SK-N-MC (cell line): Measurements from ENCODE around the gene FUNDC2.
"Not testable (repeated sequence)": the region's sequence is repeated elsewhere in the genome, so short reads cannot be mapped to it uniquely, and the experiment has no call there.

Experiments used
- DNase-seq: peaks from one replicate; pipeline ENCODE4 v3.0.0-alpha.2; 2011; ENCODE audit warnings: low read depth, low spot score
- H3K27ac ChIP-seq: fragments of 200-600 bp; sonication (generic); 2 replicates; pipeline ENCODE4 v1.5.1; 2016; ENCODE audit warnings: mixed run types
- H3K36me3 ChIP-seq: fragments of 200-600 bp; sonication (generic); 2 replicates; pipeline ENCODE4 v1.6.1; 2017; ENCODE audit warnings: antibody characterized with exemption, low read length, mixed read lengths; ENCODE audit not compliant: insufficient read depth
- H3K4me3 ChIP-seq: fragments of 200-600 bp; sonication (generic); 2 replicates; pipeline ENCODE4 v1.5.1; 2016
- H3K9ac ChIP-seq: fragments of 200-600 bp; sonication (generic); 2 replicates; pipeline ENCODE4 v1.8.0; 2017; ENCODE audit warnings: mixed run types, mixed read lengths; ENCODE audit not compliant: insufficient read length
- H3K9me3 ChIP-seq: fragments of 200-600 bp; sonication (generic); 2 replicates; pipeline ENCODE4 v1.6.1; 2017; ENCODE audit warnings: low read depth, mild to moderate bottlenecking, antibody characterized with exemption, low read length, moderate library complexity, mixed read lengths
- EZH2 ChIP-seq: fragments of 200-600 bp; sonication (generic); IDR thresholded peaks from one replicate; pipeline ENCODE4 v1.6.1; 2017; ENCODE audit warnings: antibody characterized with exemption
- FOXP2 ChIP-seq: optimal IDR thresholded peaks from 2 replicates; pipeline ENCODE3; 2011; ENCODE audit warnings: mild to moderate bottlenecking, moderate library complexity; ENCODE audit not compliant: insufficient read depth; ENCODE audit errors: extremely low read length, control extremely low read depth
- POLR2AphosphoS5 ChIP-seq: IDR thresholded peaks from 2 replicates; pipeline ENCODE4 v1.6.1; 2012; ENCODE audit warnings: mild to moderate bottlenecking, low read depth, low read length, borderline replicate concordance

FUNDC2 gene

GRCh38 chrX:154991039-154991438 lies 35.6 kb upstream of the FUNDC2 start:
- no peak for DNase-seq
- no peaks in the 10 kb centered on the region for H3K36me3 ChIP-seq
- TF ChIP-seq FOXP2 (no peak), POLR2AphosphoS5 (no peak), EZH2 (no peak)
- H3K27ac ChIP-seq, result no peak overlapping the region
- H3K9ac ChIP-seq, result no peak overlapping the region
- no peaks in the 10 kb centered on the region for H3K9me3 ChIP-seq
- no peak overlapping the region for H3K4me3 ChIP-seq

- no peak for DNase-seq
- TF ChIP-seq FOXP2 (no peak), EZH2 (no peak), POLR2AphosphoS5 (no peak)
- Histone ChIP-seq H3K4me3 (no peak overlapping the region), H3K36me3 (no peaks in the 10 kb centered on the region), H3K9ac (no peak overlapping the region), H3K27ac (no peak overlapping the region), H3K9me3 (no peaks in the 10 kb centered on the region)
These were observed 35.2 kb upstream of the FUNDC2 start for GRCh38 chrX:154991476-154991875.

GRCh38 chrX:154998204-154998880 lies 28.3 kb upstream of the FUNDC2 start:
- no peak overlapping the region for H3K9ac ChIP-seq
- DNase-seq, result no peak
- TF ChIP-seq FOXP2 (no peak), POLR2AphosphoS5 (no peak), EZH2 (no peak)
- no peaks in the 10 kb centered on the region for H3K9me3 ChIP-seq
- H3K36me3 ChIP-seq, result no peaks in the 10 kb centered on the region
- H3K4me3 ChIP-seq, result no peak overlapping the region
- H3K27ac ChIP-seq, result no peak overlapping the region

DNA sequence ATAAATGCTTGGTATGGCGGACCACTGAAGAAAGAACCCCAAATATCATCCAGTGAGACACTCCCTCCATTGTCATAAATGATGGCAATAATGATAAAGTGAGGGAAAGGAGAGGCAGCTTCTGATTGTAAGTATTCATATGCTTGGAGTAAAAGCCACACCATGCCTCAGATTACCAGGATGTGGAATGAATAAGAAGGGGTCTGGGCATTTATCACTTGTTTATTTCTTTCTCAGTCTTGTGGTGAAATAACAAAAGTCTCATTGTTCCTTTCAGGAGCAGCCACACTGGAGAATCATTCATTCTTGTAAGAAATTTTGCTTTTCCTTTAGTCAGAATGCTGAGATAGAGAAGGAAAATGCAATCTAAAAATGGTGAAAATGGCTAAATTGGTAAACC lies 25.8 kb upstream of the FUNDC2 start:
- H3K4me3 ChIP-seq, result no peak overlapping the region
- H3K9me3 ChIP-seq, result no peaks in the 10 kb centered on the region
- TF ChIP-seq FOXP2 (no peak), EZH2 (no peak), POLR2AphosphoS5 (no peak)
- no peak overlapping the region for H3K27ac ChIP-seq
- H3K9ac ChIP-seq, result no peak overlapping the region
- no peaks in the 10 kb centered on the region for H3K36me3 ChIP-seq
- DNase-seq, result no peak

- Histone ChIP-seq H3K4me3 (no peak overlapping the region), H3K9me3 (no peaks in the 10 kb centered on the region), H3K9ac (no peak overlapping the region), H3K36me3 (no peaks in the 10 kb centered on the region), H3K27ac (no peak overlapping the region)
- no peak for TF ChIP-seq POLR2AphosphoS5
- no peak for TF ChIP-seq EZH2
- no peak for TF ChIP-seq FOXP2
- DNase-seq, result no peak
These were observed 24.8 kb upstream of the FUNDC2 start for GRCh38 chrX:155001873-155002272.

GRCh38 chrX:155005190-155005589 lies 21.5 kb upstream of the FUNDC2 start:
- Histone ChIP-seq H3K36me3 (no peaks in the 10 kb centered on the region), H3K9ac (no peak overlapping the region), H3K27ac (no peak overlapping the region), H3K4me3 (no peak overlapping the region), H3K9me3 (no peaks in the 10 kb centered on the region)
- TF ChIP-seq EZH2, result no peak
- TF ChIP-seq FOXP2, result no peak
- TF ChIP-seq POLR2AphosphoS5, result no peak
- DNase-seq, result no peak

GRCh38 chrX:155006379-155006778 lies 20.3 kb upstream of the FUNDC2 start:
- H3K9ac ChIP-seq, DNase-seq, H3K4me3 ChIP-seq, H3K9me3 ChIP-seq, H3K27ac ChIP-seq, H3K36me3 ChIP-seq: not testable (repeated sequence)

DNA sequence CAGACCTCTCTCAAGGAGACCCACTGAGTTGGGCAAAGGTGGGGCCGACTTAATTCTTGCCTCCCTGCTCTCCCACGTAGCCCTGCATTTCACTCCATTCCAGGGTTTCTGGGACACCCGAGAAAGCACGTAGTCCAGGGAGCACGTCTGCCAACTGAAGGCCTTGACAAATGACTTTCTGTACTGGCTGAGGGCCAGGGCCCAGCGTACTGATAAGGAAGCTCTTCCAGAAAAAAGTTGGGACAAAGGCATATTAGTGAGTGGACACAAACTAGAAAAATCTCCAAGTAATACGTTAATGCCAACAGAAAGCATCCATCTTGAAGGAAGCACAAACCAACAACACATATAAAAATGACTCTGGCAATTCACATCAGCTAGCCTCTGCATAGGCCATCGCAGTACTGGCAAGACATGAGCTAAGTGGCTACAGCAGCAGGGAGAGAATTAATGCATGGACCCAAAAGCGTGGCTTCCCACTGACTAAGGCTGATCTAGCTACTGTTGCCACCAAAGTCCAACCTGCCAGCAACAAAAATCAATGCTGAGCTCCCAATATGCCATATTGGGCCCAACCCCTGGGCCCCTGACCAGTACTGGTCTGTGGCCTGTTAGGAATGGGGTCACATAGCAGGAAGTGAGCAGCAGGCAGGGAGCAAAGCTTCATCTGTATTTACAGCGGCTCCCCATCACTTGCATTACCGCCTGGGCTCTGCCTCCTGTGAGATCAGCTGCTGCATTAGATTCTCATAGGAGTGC lies 19.6 kb upstream of the FUNDC2 start:
- H3K27ac ChIP-seq, H3K9me3 ChIP-seq, H3K4me3 ChIP-seq, H3K36me3 ChIP-seq, DNase-seq, H3K9ac ChIP-seq: not testable (repeated sequence)

DNA sequence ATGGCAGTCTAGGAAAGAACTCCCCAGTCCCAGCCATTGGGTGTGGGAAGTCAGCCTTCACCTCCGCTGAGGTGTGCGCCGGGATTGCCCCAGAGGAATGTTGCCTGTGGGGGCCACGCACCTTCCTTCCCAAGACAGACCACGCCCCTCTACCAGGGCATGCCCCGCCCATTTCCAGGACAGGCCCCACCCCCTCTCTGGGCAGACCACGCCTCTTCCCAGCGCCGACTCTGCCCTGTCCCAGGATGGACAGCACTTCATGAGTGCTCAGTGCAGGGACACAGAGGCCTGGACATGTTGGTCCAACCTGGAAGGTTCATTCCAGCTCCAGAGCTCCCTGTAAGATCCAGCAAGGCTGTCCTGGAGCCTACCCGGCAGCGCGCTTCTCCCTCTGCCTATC lies 18.1 kb upstream of the FUNDC2 start:
- not testable (repeated sequence) for H3K36me3 ChIP-seq, H3K9ac ChIP-seq, H3K27ac ChIP-seq, H3K4me3 ChIP-seq, DNase-seq, H3K9me3 ChIP-seq
